Fibroblast of skin of abdomen (primary cell): Measurements from ENCODE around the gene GPER1.

Source experiments
- DNase-seq: peaks from one replicate; pipeline ENCODE4 v3.0.0-alpha.2; 2013

The GPER1 gene

GRCh38 chr7:1090686-1091643 lies 3.1 kb downstream of the GPER1 start:
- no peak for DNase-seq

- DNase-seq = no peak
Observed at GRCh38 chr7:1091644-1092027, 3.7 kb downstream of the GPER1 start.

- DNase-seq = no peak
Observed at GRCh38 chr7:1092161-1092632, 4.3 kb downstream of the GPER1 start.

GRCh38 chr7:1092806-1093501 lies 5.0 kb downstream of the GPER1 start:
- no peak for DNase-seq

GRCh38 chr7:1093502-1093843 lies 5.6 kb downstream of the GPER1 start:
- no peak for DNase-seq

GRCh38 chr7:1093916-1094508 lies 6.1 kb downstream of the GPER1 start:
- DNase-seq = no peak

GRCh38 chr7:1094870-1095269 lies 7.0 kb downstream of the GPER1 start:
- no peak for DNase-seq

GRCh38 chr7:1095621-1096155 lies 7.8 kb downstream of the GPER1 start:
- no peak for DNase-seq

- no peak for DNase-seq
Observed at GRCh38 chr7:1096156-1097119, 8.5 kb downstream of the GPER1 start.

- DNase-seq = no peak
Observed at GRCh38 chr7:1097120-1097504, 9.2 kb downstream of the GPER1 start.

- no peak for DNase-seq
Observed at GRCh38 chr7:1098243-1099153, 10.6 kb downstream of the GPER1 start.

- no peak for DNase-seq
Observed at GRCh38 chr7:1099154-1099542, 11.2 kb downstream of the GPER1 start.

- DNase-seq = no peak
Observed at GRCh38 chr7:1099637-1100036, 11.7 kb downstream of the GPER1 start.

GRCh38 chr7:1100386-1100785 lies 12.5 kb downstream of the GPER1 start:
- DNase-seq = no peak

- DNase-seq = no peak
Observed at GRCh38 chr7:1100834-1101562, 13.1 kb downstream of the GPER1 start.

GRCh38 chr7:1101563-1102431 lies 13.9 kb downstream of the GPER1 start:
- no peak for DNase-seq

- no peak for DNase-seq
Observed at GRCh38 chr7:1103009-1103788, 15.3 kb downstream of the GPER1 start.

GRCh38 chr7:1103789-1104515 lies 16.0 kb downstream of the GPER1 start:
- no peak for DNase-seq
